Astrocyte (in vitro differentiated cells and primary cell): ENCODE data around the gene CREB3L1. TPM values are rescaled to one million over a fixed set of nuclear protein-coding genes. Genes with fewer than 3 reads are reported as not detected.

Experiments used
- DNase-seq: peaks from one replicate; pipeline ENCODE4 v3.0.0-alpha.2; 2010; ENCODE audit warnings: low read depth
- FAIRE-seq: peaks from 2 replicates; lab custom pipeline; 2011; peaks lifted over from hg19 to GRCh38; lab: Jason Lieb, UNC
- H2AFZ ChIP-seq: 2 replicates; pipeline ENCODE4 v1.6.0; 2012; ENCODE audit warnings: low read depth, low read length, inconsistent platforms
- H3K27ac ChIP-seq: 2 replicates; pipeline ENCODE4 v1.5.1; 2011; ENCODE audit warnings: low read depth, low read length, inconsistent platforms
- H3K27me3 ChIP-seq: 2 replicates; pipeline ENCODE4 v1.6.0; 2011; ENCODE audit warnings: low read length, inconsistent platforms; ENCODE audit not compliant: insufficient read depth
- H3K36me3 ChIP-seq: 2 replicates; pipeline ENCODE4 v1.5.1; 2011; ENCODE audit warnings: low read length, inconsistent platforms; ENCODE audit not compliant: insufficient read depth
- H3K4me1 ChIP-seq: 2 replicates; pipeline ENCODE4 v1.5.1; 2011; ENCODE audit warnings: low read length, inconsistent platforms; ENCODE audit not compliant: insufficient read depth
- H3K4me2 ChIP-seq: 2 replicates; pipeline ENCODE4 v1.6.0; 2012; ENCODE audit warnings: low read length, inconsistent platforms
- H3K4me3 ChIP-seq: 2 replicates; pipeline ENCODE4 v1.5.1; 2011; ENCODE audit warnings: low read depth, mild to moderate bottlenecking, low read length, inconsistent platforms; ENCODE audit not compliant: insufficient read depth
- H3K79me2 ChIP-seq: 2 replicates; pipeline ENCODE4 v1.6.0; 2012; ENCODE audit warnings: mild to moderate bottlenecking, low read length, inconsistent platforms; ENCODE audit not compliant: insufficient read depth
- H3K9ac ChIP-seq: 2 replicates; pipeline ENCODE4 v1.6.0; 2012; ENCODE audit warnings: mild to moderate bottlenecking, low read length, inconsistent platforms
- H3K9me3 ChIP-seq: 2 replicates; pipeline ENCODE4 v1.5.1; 2012; ENCODE audit warnings: low read depth, mild to moderate bottlenecking, low read length, inconsistent platforms; ENCODE audit not compliant: insufficient read depth
- H4K20me1 ChIP-seq: 2 replicates; pipeline ENCODE4 v1.6.0; 2012; ENCODE audit warnings: low read length, inconsistent platforms; ENCODE audit not compliant: insufficient read depth
- H3K27ac Mint-ChIP-seq: one replicate; pipeline ENCODE4 v1.8.0; 2021; ENCODE audit warnings: mild to moderate bottlenecking, mixed read lengths; ENCODE audit not compliant: unreplicated experiment
- H3K27me3 Mint-ChIP-seq: one replicate; pipeline ENCODE4 v1.8.0; 2021; ENCODE audit warnings: low read depth, mixed read lengths; ENCODE audit not compliant: unreplicated experiment
- H3K36me3 Mint-ChIP-seq: one replicate; pipeline ENCODE4 v1.8.0; 2021; ENCODE audit warnings: low read depth, mixed read lengths; ENCODE audit not compliant: unreplicated experiment
- H3K4me1 Mint-ChIP-seq: one replicate; pipeline ENCODE4 v1.8.0; 2021; ENCODE audit warnings: low read depth, mixed read lengths; ENCODE audit not compliant: unreplicated experiment
- H3K4me3 Mint-ChIP-seq: one replicate; pipeline ENCODE4 v1.8.0; 2021; ENCODE audit warnings: mild to moderate bottlenecking, moderate library complexity, mixed read lengths; ENCODE audit not compliant: unreplicated experiment
- H3K9me3 Mint-ChIP-seq: one replicate; pipeline ENCODE4 v1.8.0; 2021; ENCODE audit warnings: mild to moderate bottlenecking, mixed read lengths; ENCODE audit not compliant: unreplicated experiment
- EZH2 ChIP-seq: IDR thresholded peaks from 2 replicates; pipeline ENCODE4 v1.6.1; 2012; ENCODE audit warnings: mild to moderate bottlenecking, low read length, inconsistent platforms; ENCODE audit not compliant: insufficient read depth
- total RNA-seq: library from RNA; stranded (reverse); gene quantifications from 2 replicates; pipeline ENCODE4 v1.2.1, GENCODE V29; 2021
- TF ChIP-seq, protein P1 (sequence below): IDR thresholded peaks from 2 replicates; pipeline ENCODE4 v1.5.1; 2011; ENCODE audit warnings: low read depth, mild to moderate bottlenecking, inconsistent platforms, low read length, moderate library complexity; ENCODE audit not compliant: insufficient read depth

CREB3L1 gene
- total RNA-seq, 1 donor from 2014 or later = 324 TPM

DNA sequence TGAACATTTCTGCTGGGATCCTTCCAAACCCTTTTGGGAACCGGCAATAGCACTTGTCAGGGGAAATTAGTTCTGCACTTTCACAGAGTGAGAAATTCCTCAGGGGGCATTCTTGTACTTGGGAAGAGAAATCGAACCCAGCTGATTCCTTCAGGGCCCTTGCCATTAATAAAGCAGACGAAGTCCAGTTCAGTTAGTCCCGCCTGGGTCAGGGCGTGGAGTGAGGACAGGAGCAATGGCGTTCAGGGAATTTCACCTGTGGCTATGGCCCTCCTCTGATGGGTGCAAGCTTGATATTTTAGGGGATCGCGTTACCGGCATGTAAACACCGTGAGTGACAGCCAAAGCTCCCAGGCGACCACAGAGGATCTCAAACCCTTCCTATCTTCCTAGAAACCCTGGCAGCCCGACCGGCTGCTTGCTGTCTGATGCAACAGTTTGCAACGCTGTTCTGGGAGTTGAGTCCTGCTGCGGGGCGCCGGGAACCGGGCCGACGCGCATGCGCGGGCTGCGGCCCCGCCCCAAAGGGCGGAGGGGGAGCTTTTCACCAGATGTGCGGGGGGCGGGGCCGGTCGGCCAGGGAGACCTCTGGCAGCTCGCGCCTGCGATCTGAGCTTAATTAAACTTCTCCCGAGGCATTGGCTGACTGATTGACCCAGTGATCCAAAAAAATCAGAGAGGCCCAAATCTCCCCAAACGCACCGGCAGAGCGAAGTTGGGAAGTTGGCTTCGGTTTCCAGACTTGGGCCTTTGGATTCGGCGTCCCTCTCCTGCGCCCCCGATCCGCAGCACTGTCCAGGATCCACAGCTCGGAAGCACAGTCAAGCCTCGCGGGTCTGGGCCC, 34.3 kb upstream of the CREB3L1 start:
- Mint-ChIP-seq H3K36me3 (no peaks in the 10 kb centered on the region), H3K9me3 (no peaks in the 10 kb centered on the region), H3K4me1 (peaks cover 46% of the 10 kb centered on the region), H3K27me3 (no peaks in the 10 kb centered on the region), H3K4me3 (peak overlapping the region; percentile 85), H3K27ac (peak overlapping the region; percentile 100)
- Histone ChIP-seq H3K27ac (peak overlapping the region; percentile 97), H3K27me3 (no peaks in the 10 kb centered on the region), H3K4me3 (peak overlapping the region; percentile 63), H3K36me3 (no peaks in the 10 kb centered on the region), H3K4me1 (peaks cover 45% of the 10 kb centered on the region), H3K9ac (peak overlapping the region; percentile 89), H3K4me2 (peak overlapping the region; percentile 96), H3K9me3 (no peaks in the 10 kb centered on the region), H3K79me2 (no peaks in the 10 kb centered on the region), H2AFZ (peak overlapping the region; percentile 82), H4K20me1 (no peaks in the 10 kb centered on the region)
- FAIRE-seq = no peak
- TF ChIP-seq, protein P1, sequence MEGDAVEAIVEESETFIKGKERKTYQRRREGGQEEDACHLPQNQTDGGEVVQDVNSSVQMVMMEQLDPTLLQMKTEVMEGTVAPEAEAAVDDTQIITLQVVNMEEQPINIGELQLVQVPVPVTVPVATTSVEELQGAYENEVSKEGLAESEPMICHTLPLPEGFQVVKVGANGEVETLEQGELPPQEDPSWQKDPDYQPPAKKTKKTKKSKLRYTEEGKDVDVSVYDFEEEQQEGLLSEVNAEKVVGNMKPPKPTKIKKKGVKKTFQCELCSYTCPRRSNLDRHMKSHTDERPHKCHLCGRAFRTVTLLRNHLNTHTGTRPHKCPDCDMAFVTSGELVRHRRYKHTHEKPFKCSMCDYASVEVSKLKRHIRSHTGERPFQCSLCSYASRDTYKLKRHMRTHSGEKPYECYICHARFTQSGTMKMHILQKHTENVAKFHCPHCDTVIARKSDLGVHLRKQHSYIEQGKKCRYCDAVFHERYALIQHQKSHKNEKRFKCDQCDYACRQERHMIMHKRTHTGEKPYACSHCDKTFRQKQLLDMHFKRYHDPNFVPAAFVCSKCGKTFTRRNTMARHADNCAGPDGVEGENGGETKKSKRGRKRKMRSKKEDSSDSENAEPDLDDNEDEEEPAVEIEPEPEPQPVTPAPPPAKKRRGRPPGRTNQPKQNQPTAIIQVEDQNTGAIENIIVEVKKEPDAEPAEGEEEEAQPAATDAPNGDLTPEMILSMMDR = no peak
- peak; percentile 82 for DNase-seq

DNA sequence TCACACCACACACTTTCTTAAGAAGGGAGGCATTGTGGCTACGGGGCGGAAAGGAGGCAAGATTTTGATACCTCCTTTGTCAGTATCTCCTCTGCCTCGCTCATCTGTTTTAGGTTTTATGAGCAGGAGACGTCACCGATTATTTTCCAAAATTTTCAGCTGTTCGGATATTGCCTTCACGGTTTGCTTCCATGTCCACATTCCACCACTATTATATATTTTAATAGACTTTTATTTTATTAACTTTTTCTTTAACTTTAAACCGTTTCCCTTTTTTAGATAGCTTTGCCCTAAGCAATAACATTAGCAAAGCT, 33.7 kb upstream of the CREB3L1 start:
- H3K9me3 ChIP-seq = no peaks in the 10 kb centered on the region
- H3K4me1 ChIP-seq = peaks cover 43% of the 10 kb centered on the region
- H3K27me3 ChIP-seq = no peaks in the 10 kb centered on the region
- H3K27ac Mint-ChIP-seq = peak overlapping the region; percentile 100
- no peak for DNase-seq
- no peak for TF ChIP-seq EZH2
- TF ChIP-seq, protein P1 = no peak
- H3K36me3 ChIP-seq = no peaks in the 10 kb centered on the region
- H3K27ac ChIP-seq = peak overlapping the region; percentile 97
- peak overlapping the region; percentile 89 for H3K9ac ChIP-seq
- peaks cover 49% of the 10 kb centered on the region for H3K4me1 Mint-ChIP-seq
- H3K27me3 Mint-ChIP-seq = no peaks in the 10 kb centered on the region
- H4K20me1 ChIP-seq = no peaks in the 10 kb centered on the region
- peak overlapping the region; percentile 85 for H3K4me3 Mint-ChIP-seq
- H3K9me3 Mint-ChIP-seq = no peaks in the 10 kb centered on the region
- no peaks in the 10 kb centered on the region for H3K79me2 ChIP-seq
- peak overlapping the region; percentile 82 for H2AFZ ChIP-seq
- H3K4me2 ChIP-seq = peak overlapping the region; percentile 96
- peak overlapping the region; percentile 63 for H3K4me3 ChIP-seq
- peaks cover 2% of the 10 kb centered on the region for H3K36me3 Mint-ChIP-seq
- FAIRE-seq = no peak

DNA sequence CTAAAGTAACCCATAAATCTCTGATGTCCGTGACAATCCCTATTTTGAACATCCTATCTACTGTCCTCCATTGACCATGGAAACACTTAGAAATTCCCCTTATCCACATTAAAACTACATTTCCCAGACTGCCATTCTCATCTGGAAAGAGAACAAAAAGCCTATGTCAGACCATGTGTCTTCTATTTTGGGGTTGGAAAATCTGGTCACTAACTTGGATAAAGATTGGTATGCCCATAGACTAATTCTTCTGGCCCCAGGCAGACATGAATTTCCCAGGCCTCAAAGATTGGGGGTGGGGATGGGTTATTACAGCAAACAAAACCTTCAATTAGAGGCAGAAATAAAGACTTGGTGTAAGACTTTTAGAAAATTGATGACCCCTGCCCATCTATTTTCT, 30.9 kb upstream of the CREB3L1 start:
- peak overlapping the region; percentile 72 for H3K27ac Mint-ChIP-seq
- H3K4me3 Mint-ChIP-seq = no peak overlapping the region
- Histone ChIP-seq H3K9ac (no peak overlapping the region), H3K27me3 (no peaks in the 10 kb centered on the region), H3K9me3 (no peaks in the 10 kb centered on the region), H3K4me3 (no peak overlapping the region), H3K4me1 (peaks cover 45% of the 10 kb centered on the region), H3K4me2 (no peak overlapping the region), H4K20me1 (no peaks in the 10 kb centered on the region), H3K27ac (peak overlapping the region; percentile 99), H3K79me2 (no peaks in the 10 kb centered on the region), H3K36me3 (no peaks in the 10 kb centered on the region), H2AFZ (no peak overlapping the region)
- FAIRE-seq = no peak
- TF ChIP-seq EZH2 = no peak
- TF ChIP-seq, protein P1 = no peak
- peak; percentile 53 for DNase-seq
- H3K27me3 Mint-ChIP-seq = no peaks in the 10 kb centered on the region
- H3K4me1 Mint-ChIP-seq = peaks cover 60% of the 10 kb centered on the region
- H3K9me3 Mint-ChIP-seq = no peaks in the 10 kb centered on the region
- H3K36me3 Mint-ChIP-seq = peaks cover 2% of the 10 kb centered on the region
